Mammary epithelial cell (primary cell): ENCODE results near the gene ABHD17C.

Experiments used
- EZH2 ChIP-seq: IDR thresholded peaks from 2 replicates; pipeline ENCODE4 v1.6.1; 2012; ENCODE audit warnings: low read length, inconsistent platforms, borderline replicate concordance
- TF ChIP-seq, protein P1 (sequence below), 2 donors: IDR thresholded peaks in 1 of 2; conservative IDR thresholded peaks in 1 of 2; 2 replicates each; pipeline ENCODE4 v1.5.1; 2011 to 2012; ENCODE audit warnings: inconsistent platforms in 2 of 2, low read length in 2 of 2, mild to moderate bottlenecking in 2 of 2, control low read depth in 1 of 2, low read depth in 1 of 2; ENCODE audit not compliant: insufficient read depth in 1 of 2; ENCODE audit errors: extremely low read depth in 1 of 2

DNA sequence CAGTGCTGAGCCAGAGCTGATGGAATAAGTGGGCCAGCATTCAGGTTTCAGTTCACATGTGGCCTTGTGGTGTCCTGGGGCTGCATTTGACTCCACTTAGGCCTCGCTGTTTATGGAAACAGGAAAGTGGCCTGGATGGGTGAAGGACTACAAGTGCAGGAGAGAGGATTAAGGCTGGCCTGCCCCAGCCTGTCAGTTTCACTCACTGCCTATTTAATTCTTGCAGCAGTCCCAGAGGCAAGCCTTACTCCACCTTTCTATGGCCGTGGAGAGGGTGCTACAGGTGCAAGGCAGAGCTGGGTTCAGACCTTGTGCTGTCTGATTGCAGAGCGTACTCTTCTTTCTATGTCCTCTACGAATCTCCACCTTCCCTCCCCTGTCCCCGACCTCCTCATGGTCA is 37.7 kb downstream of the ABHD17C start:
- TF ChIP-seq, protein P1, sequence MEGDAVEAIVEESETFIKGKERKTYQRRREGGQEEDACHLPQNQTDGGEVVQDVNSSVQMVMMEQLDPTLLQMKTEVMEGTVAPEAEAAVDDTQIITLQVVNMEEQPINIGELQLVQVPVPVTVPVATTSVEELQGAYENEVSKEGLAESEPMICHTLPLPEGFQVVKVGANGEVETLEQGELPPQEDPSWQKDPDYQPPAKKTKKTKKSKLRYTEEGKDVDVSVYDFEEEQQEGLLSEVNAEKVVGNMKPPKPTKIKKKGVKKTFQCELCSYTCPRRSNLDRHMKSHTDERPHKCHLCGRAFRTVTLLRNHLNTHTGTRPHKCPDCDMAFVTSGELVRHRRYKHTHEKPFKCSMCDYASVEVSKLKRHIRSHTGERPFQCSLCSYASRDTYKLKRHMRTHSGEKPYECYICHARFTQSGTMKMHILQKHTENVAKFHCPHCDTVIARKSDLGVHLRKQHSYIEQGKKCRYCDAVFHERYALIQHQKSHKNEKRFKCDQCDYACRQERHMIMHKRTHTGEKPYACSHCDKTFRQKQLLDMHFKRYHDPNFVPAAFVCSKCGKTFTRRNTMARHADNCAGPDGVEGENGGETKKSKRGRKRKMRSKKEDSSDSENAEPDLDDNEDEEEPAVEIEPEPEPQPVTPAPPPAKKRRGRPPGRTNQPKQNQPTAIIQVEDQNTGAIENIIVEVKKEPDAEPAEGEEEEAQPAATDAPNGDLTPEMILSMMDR (conservative IDR thresholded peaks at IDR 0.05 in 1 of 2, IDR thresholded peaks at IDR 0.05 in 1 of 2; ENCODE audit: extremely low read depth in 1 of 2, insufficient read depth in 1 of 2, low read depth in 1 of 2, low read length in 2 of 2): no peak
- no peak for TF ChIP-seq EZH2
